Measurements from ENCODE around the gene NT5C3A.

DNA sequence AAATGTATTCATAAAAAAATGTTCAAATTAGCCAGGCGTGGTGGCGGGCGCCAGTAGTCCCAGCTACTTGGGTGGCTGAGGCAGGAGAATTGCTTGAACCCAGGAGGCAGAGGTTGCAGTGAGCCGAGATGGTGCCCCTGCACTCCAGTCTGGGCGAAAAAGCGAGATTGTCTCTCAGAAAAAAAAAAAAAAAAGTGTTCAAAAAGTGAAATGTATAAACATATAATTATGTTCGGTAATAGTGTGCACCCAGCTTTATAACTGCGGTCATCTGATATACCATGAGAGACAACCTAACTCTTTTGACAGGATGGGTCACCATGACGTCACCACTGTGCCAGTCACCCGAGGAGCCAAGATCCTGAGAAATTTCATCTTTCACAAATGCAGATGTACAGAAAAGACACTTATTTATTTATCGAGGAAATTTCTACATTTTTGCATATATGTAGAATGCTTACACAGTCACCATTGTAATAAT, 47.2 kb upstream of the NT5C3A start:
- TF ChIP-seq EZH2 (IDR thresholded peaks at IDR 0.05; ENCODE audit: insufficient read depth, poor library complexity, severe bottlenecking) (no peak), EZH2phosphoT487 (IDR thresholded peaks at IDR 0.05; ENCODE audit: insufficient read depth, low read depth) (no peak)
